ENCODE measurements around the gene CTSZ. TPM values are rescaled to one million over a fixed set of nuclear protein-coding genes. Genes with fewer than 3 reads are reported as not detected.

CTSZ gene
- total RNA-seq, 2 donors from 2014 or later = 274 to 303 TPM

DNA sequence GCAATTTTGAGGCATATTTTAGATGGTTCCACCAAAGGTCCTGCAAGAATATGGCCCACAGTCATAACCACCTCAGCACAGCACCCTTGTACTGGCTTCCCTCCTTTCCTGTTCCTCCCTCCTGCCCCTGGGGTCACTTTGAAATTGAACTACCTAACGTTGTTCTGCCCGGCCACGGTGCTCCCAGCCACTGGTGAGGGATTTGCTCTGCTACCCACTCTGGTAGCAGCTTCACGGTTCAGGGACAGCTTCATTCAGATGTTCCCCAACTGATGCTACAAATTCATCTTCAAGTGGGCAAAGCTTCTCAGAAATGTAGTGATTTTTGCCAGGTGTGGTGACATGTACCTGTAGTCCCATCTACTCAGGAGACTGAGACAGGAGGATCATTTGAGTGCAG lies 33.9 kb downstream of the CTSZ start:
- Histone ChIP-seq H3K4me3 (no peak overlapping the region), H3K27ac (no peak overlapping the region), H3K27me3 (no peaks in the 10 kb centered on the region), H3K36me3 (no peaks in the 10 kb centered on the region), H3K9ac (ENCODE audit: low read depth in 2 of 2, low read length in 2 of 2) (no peak overlapping the region), H3K4me1 (no peaks in the 10 kb centered on the region), H3K9me3 (no peaks in the 10 kb centered on the region)
- no peak for DNase-seq
- intact Hi-C loops (cut with DNase I) = no loop called here
- TF ChIP-seq, protein P1, sequence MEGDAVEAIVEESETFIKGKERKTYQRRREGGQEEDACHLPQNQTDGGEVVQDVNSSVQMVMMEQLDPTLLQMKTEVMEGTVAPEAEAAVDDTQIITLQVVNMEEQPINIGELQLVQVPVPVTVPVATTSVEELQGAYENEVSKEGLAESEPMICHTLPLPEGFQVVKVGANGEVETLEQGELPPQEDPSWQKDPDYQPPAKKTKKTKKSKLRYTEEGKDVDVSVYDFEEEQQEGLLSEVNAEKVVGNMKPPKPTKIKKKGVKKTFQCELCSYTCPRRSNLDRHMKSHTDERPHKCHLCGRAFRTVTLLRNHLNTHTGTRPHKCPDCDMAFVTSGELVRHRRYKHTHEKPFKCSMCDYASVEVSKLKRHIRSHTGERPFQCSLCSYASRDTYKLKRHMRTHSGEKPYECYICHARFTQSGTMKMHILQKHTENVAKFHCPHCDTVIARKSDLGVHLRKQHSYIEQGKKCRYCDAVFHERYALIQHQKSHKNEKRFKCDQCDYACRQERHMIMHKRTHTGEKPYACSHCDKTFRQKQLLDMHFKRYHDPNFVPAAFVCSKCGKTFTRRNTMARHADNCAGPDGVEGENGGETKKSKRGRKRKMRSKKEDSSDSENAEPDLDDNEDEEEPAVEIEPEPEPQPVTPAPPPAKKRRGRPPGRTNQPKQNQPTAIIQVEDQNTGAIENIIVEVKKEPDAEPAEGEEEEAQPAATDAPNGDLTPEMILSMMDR (IDR thresholded peaks at IDR 0.05) = no peak

DNA sequence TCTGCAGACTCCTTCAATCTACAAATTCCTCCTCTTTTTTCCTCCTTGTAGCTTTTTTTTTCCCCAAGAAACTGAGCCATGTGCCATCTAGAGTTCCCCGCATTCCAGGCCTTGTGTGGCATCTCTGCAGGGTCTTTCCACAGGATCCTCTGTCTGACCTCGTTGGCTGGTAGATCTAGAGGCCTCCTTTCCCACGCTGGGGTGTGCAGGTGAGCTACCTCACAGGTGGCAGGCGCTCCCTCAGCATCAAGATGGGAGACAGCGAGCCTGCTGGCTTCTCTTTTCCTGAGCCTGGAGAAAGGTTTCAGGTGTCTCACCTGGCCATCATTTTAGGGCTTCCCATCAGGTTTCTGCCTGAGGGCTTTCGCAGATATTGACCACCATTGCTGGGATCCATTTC lies 35.6 kb downstream of the CTSZ start:
- H3K9ac ChIP-seq (ENCODE audit: low read depth in 2 of 2, low read length in 2 of 2) = no peak overlapping the region
- no peak for DNase-seq
- no peak overlapping the region for H3K27ac ChIP-seq
- no peaks in the 10 kb centered on the region for H3K4me1 ChIP-seq
- no peaks in the 10 kb centered on the region for H3K36me3 ChIP-seq
- no peak overlapping the region for H3K4me3 ChIP-seq
- intact Hi-C loops (cut with DNase I) = no loop called here
- H3K9me3 ChIP-seq = no peaks in the 10 kb centered on the region
- TF ChIP-seq, protein P1 (IDR thresholded peaks at IDR 0.05) = no peak
- H3K27me3 ChIP-seq = no peaks in the 10 kb centered on the region

DNA sequence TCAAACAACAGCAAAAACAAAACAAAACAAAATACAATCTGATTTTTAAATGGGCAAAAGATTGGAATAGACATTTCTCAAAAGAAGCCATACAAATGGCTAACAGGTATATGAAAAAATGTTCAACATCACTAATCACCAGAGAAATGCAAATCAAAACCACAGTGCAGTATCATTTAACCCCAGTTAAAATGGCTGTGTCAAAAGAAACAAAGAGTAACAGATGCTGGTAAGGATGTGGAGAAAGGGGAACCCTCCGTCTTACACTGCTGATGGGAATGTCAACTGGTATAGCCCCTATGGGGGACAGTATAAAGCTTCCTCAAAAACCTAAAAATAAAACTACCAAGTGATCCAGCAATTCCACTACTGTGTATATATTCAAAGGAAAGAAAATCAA lies 36.9 kb downstream of the CTSZ start:
- Histone ChIP-seq H3K9ac (ENCODE audit: low read depth in 2 of 2, low read length in 2 of 2) (no peak overlapping the region), H3K36me3 (no peaks in the 10 kb centered on the region), H3K4me3 (no peak overlapping the region), H3K27ac (no peak overlapping the region), H3K27me3 (no peaks in the 10 kb centered on the region), H3K9me3 (no peaks in the 10 kb centered on the region), H3K4me1 (no peaks in the 10 kb centered on the region)
- DNase-seq = no peak
- TF ChIP-seq, protein P1 (IDR thresholded peaks at IDR 0.05) = no peak
- intact Hi-C loops (cut with DNase I) = no loop called here

DNA sequence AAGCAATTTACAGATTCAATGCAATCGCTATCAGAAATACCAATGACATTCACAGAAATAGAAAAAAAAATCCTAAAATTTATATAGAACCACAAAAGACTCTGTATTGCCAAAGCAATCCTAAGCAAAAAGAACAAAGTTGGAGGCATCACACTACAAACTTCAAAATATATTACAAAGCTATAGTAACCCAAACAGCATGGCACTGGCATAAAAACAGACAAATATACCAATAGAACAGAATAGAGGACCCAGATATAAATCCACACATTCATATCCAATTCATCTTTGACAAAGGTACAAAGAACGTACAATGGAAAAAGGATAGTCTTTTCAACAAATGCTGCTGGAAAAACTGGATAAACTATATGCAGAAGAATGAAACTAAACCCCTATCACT lies 37.6 kb downstream of the CTSZ start:
- Histone ChIP-seq H3K27me3 (no peaks in the 10 kb centered on the region), H3K27ac (no peak overlapping the region), H3K36me3 (no peaks in the 10 kb centered on the region), H3K9me3 (no peaks in the 10 kb centered on the region), H3K4me1 (no peaks in the 10 kb centered on the region), H3K4me3 (no peak overlapping the region), H3K9ac (ENCODE audit: low read depth in 2 of 2, low read length in 2 of 2) (no peak overlapping the region)
- no peak for DNase-seq
- TF ChIP-seq, protein P1 (IDR thresholded peaks at IDR 0.05) = no peak
- intact Hi-C loops (cut with DNase I) = loop anchor here (10.0 kb wide), 1 partner anchor 55 kb away; no protein-coding TSS in a partner anchor

DNA sequence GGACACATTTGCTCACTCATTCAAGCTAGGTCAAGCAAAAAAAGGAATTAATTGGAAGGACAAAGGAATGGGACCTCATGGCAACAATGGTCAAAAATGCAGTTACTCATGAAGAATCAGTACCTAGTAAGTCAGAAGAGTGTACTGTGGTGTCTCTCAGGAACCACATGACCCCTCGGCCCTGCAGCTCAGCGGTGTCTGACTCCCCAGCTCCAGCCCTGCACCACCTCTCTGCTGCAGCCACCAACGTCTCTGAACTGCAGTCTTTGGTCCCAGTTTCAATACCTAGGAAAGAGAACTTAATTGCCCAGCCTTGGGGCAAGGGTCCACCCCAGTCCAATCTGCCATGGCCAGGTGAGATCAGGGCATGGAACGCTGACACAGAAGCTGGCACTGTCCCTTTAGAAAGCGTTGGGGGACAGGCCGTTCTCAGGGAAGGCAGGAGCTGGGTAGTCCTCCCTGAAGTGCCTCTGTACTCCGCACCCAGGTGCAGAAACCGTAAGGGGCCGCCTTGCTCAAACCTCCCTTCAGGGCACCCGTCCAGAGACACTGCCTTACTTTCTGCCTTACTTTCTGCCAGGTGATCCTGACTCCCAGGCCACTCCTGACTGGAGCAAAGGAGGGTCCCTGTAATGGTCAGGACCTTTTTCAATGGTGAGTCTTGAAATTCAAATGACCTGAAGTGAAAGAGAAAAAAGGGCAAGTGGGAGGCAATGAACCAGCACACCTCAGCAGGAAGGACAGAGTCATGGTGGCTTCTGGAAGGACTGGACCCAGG lies 39.2 kb downstream of the CTSZ start:
- no peak overlapping the region for H3K27ac ChIP-seq
- no peaks in the 10 kb centered on the region for H3K27me3 ChIP-seq
- H3K4me1 ChIP-seq = no peaks in the 10 kb centered on the region
- H3K9me3 ChIP-seq = no peaks in the 10 kb centered on the region
- no peak overlapping the region for H3K4me3 ChIP-seq
- no peaks in the 10 kb centered on the region for H3K36me3 ChIP-seq
- H3K9ac ChIP-seq (ENCODE audit: low read depth in 2 of 2, low read length in 2 of 2) = no peak overlapping the region
- TF ChIP-seq, protein P1 (IDR thresholded peaks at IDR 0.05) = no peak
- intact Hi-C loops (cut with DNase I) = loop anchor here (10.0 kb wide), 1 partner anchor 53 kb away; no protein-coding TSS in a partner anchor
- no peak for DNase-seq
